K562 (cell line): ENCODE results near the gene FBXL4. TPM values are rescaled to one million over a fixed set of nuclear protein-coding genes. Genes with fewer than 3 reads are reported as not detected.

Experiments used
- ARID1B ChIP-seq: fragments of 450-650 bp; IDR thresholded peaks from 2 replicates; pipeline ENCODE4 v1.6.1; 2016; ENCODE audit warnings: antibody characterized with exemption, mild to moderate bottlenecking, inconsistent platforms
- ATF1 ChIP-seq, 2 experiments: fragments of 450-650 bp in 1 of 2; IDR thresholded peaks; 2 replicates each; pipeline ENCODE4 v1.6.1; 2016; ENCODE audit warnings: missing compliant biosample characterization in 1 of 2, missing genetic modification characterization in 1 of 2
- BCL6 ChIP-seq: fragments of 250-450 bp; sonication (Bioruptor Pico); IDR thresholded peaks from 2 replicates; pipeline ENCODE4 v1.4.0; 2020
- CBX3 ChIP-seq, 2 experiments: IDR thresholded peaks; 1 replicate in 1 of 2; 2 replicates in 1 of 2; pipeline ENCODE4 v1.6.1; 2012; ENCODE audit warnings: inconsistent platforms in 2 of 2, low read length in 2 of 2, borderline replicate concordance in 1 of 2, control low read depth in 1 of 2
- CCAR2 ChIP-seq: fragments of 200-400 bp; formaldehyde crosslinking; IDR thresholded peaks from 2 replicates; pipeline ENCODE4 v1.6.1; 2017; ENCODE audit warnings: mild to moderate bottlenecking, low read depth, low read length
- CEBPB ChIP-seq: fragments of 450-650 bp; IDR thresholded peaks from 2 replicates; pipeline ENCODE4 v1.6.1; 2016; ENCODE audit warnings: missing genetic modification characterization, missing compliant biosample characterization
- CHCHD3 ChIP-seq: fragments of 250-450 bp; sonication (Bioruptor Pico); IDR thresholded peaks from 2 replicates; pipeline ENCODE4 v2.1.2; 2022; ENCODE audit warnings: mild to moderate bottlenecking
- CHD2 ChIP-seq: IDR thresholded peaks from 2 replicates; pipeline ENCODE4 v1.6.1; 2011; ENCODE audit warnings: low read depth, low read length
- CSDE1 ChIP-seq, 2 experiments: fragments of 450-650 bp; IDR thresholded peaks; 2 replicates each; pipeline ENCODE4 v1.6.1; 2016; ENCODE audit warnings: mild to moderate bottlenecking in 1 of 2
- FOXP1 ChIP-seq: sonication (generic); formaldehyde crosslinking; IDR thresholded peaks from 2 replicates; pipeline ENCODE4 v1.8.0; 2022; ENCODE audit warnings: mild to moderate bottlenecking, missing genetic modification reagents
- HMG20A ChIP-seq: fragments of 450-650 bp; formaldehyde crosslinking; conservative IDR thresholded peaks from 2 replicates; pipeline ENCODE4 v1.4.0; 2020; ENCODE audit warnings: mild to moderate bottlenecking, mixed read lengths
- MAZ ChIP-seq, 2 experiments: fragments of 450-650 bp in 1 of 2; sonication (generic) in 1 of 2; formaldehyde crosslinking; IDR thresholded peaks in 1 of 2; conservative IDR thresholded peaks in 1 of 2; 2 replicates each; pipeline versions ENCODE4 v1.4.0 to v1.5.0; 2020; ENCODE audit warnings: mild to moderate bottlenecking in 1 of 2, missing genetic modification reagents in 1 of 2
- MTA3 ChIP-seq: fragments of 450-650 bp; formaldehyde crosslinking; IDR thresholded peaks from 2 replicates; pipeline ENCODE4 v1.6.1; 2017; ENCODE audit warnings: mild to moderate bottlenecking, borderline replicate concordance
- NCOA6 ChIP-seq: fragments of 450-650 bp; IDR thresholded peaks from 2 replicates; pipeline ENCODE4 v1.6.1; 2017; ENCODE audit warnings: mild to moderate bottlenecking
- NR2C2 ChIP-seq, 2 experiments: fragments of 200-800 bp in 1 of 2; sonication (Bioruptor generic) in 1 of 2; sonication (generic) in 1 of 2; formaldehyde crosslinking in 1 of 2; IDR thresholded peaks; 2 replicates each; pipeline versions ENCODE4 v1.6.1 to v1.8.0; 2016 to 2022; ENCODE audit warnings: mild to moderate bottlenecking in 1 of 2, missing compliant biosample characterization in 1 of 2, missing genetic modification characterization in 1 of 2, missing genetic modification reagents in 1 of 2
- POLR2B ChIP-seq: fragments of 450-650 bp; IDR thresholded peaks from 2 replicates; pipeline ENCODE4 v1.6.1; 2018; ENCODE audit warnings: low read depth; ENCODE audit not compliant: partially characterized antibody
- PTRF ChIP-seq: fragments of 450-650 bp; IDR thresholded peaks from 2 replicates; pipeline ENCODE4 v1.6.1; 2016; ENCODE audit warnings: mild to moderate bottlenecking, missing genetic modification characterization, missing compliant biosample characterization
- RBM17 ChIP-seq: fragments of 200-400 bp; formaldehyde crosslinking; IDR thresholded peaks from 2 replicates; pipeline ENCODE4 v1.6.1; 2017; ENCODE audit warnings: low read depth, mild to moderate bottlenecking, low read length, borderline replicate concordance
- SNRNP70 ChIP-seq: fragments of 200-400 bp; formaldehyde crosslinking; optimal IDR thresholded peaks from 2 replicates; pipeline ENCODE3; 2017; ENCODE audit warnings: low read depth, low read length
- SP2 ChIP-seq: IDR thresholded peaks from 2 replicates; pipeline ENCODE4 v1.6.1; 2011; ENCODE audit warnings: mild to moderate bottlenecking, low read depth, low read length, moderate library complexity; ENCODE audit not compliant: poor library complexity, severe bottlenecking; ENCODE audit errors: extremely low read depth
- THRAP3 ChIP-seq: fragments of 450-650 bp; IDR thresholded peaks from 2 replicates; pipeline ENCODE4 v1.6.1; 2016; ENCODE audit warnings: mild to moderate bottlenecking, inconsistent platforms, borderline replicate concordance
- U2AF1 ChIP-seq: fragments of 200-400 bp; formaldehyde crosslinking; optimal IDR thresholded peaks from 2 replicates; pipeline ENCODE3; 2017; ENCODE audit warnings: mild to moderate bottlenecking, low read depth, low read length, moderate library complexity
- ZBTB7A ChIP-seq: IDR thresholded peaks from 2 replicates; pipeline ENCODE4 v1.6.1; 2011; ENCODE audit warnings: low read depth, mild to moderate bottlenecking, low read length, moderate library complexity, borderline replicate concordance; ENCODE audit not compliant: control insufficient read depth
- ZKSCAN1 ChIP-seq: fragments of 150-350 bp; IDR thresholded peaks from 2 replicates; pipeline ENCODE4 v1.6.1; 2016; ENCODE audit warnings: low read depth, low read length
- ZNF217 ChIP-seq: sonication (generic); formaldehyde crosslinking; IDR thresholded peaks from 2 replicates; pipeline ENCODE4 v1.8.0; 2022; ENCODE audit warnings: mild to moderate bottlenecking, missing genetic modification reagents
- ZNF274 ChIP-seq: IDR thresholded peaks from 2 replicates; pipeline ENCODE4 v1.6.1; 2011; ENCODE audit warnings: low read depth, mild to moderate bottlenecking, low read length, moderate library complexity, borderline replicate concordance
- ZNF395 ChIP-seq: fragments of 200-800 bp; sonication (Bioruptor generic); IDR thresholded peaks from 2 replicates; pipeline ENCODE4 v1.6.1; 2017; ENCODE audit warnings: missing genetic modification characterization, missing compliant biosample characterization
- ZNF444 ChIP-seq: fragments of 250-450 bp; sonication (Bioruptor Pico); IDR thresholded peaks from 2 replicates; pipeline ENCODE4 v1.4.0; 2020; ENCODE audit warnings: mild to moderate bottlenecking, moderate library complexity
- ZNF696 ChIP-seq: fragments of 250-450 bp; sonication (Bioruptor Pico); conservative IDR thresholded peaks from 2 replicates; pipeline ENCODE4 v1.4.0; 2020; ENCODE audit warnings: mild to moderate bottlenecking, moderate library complexity
- polyA plus RNA-seq, 8 experiments: library from polyadenylated mRNA; depleted of rRNA in 4 of 8; stranded (reverse) in 5 of 8; unstranded in 3 of 8; fragments of >200 nt; fragmentation: Nextera tagmentation in 2 of 8; fragmentation: Illumina TruSeq in 1 of 8; extraction: Ambion mirVana in 2 of 8; extraction: Trizol in 1 of 8; gene quantifications; 2 replicates each; pipeline versions ENCODE4 v1.2.1 to v1.2.3, GENCODE V29; 2011 to 2014; ENCODE audit warnings: inconsistent platforms in 1 of 8, missing spikeins in 1 of 8
- total RNA-seq, 7 experiments: library from RNA; depleted of rRNA in 6 of 7; stranded (reverse); fragments of >200 nt in 6 of 7; fragmentation: Illumina TruSeq in 2 of 7; extraction: Trizol in 2 of 7; gene quantifications; 2 replicates each; pipeline versions ENCODE4 v1.2.1 to v1.2.3, GENCODE V29; 2011 to 2021; ENCODE audit warnings: low replicate concordance in 1 of 7

FBXL4 gene
- total and polyA plus RNA-seq, 9 of the 15 experiments (the other 6 are each of a cell fraction or from before 2014, with no cell fraction given), result 4.2 to 23.1 (median 7.7) TPM

GRCh38 chr6:98947411-98948292 is at the start of gene FBXL4 (continued):
- no peak for TF ChIP-seq NCOA6
- TF ChIP-seq ATF1 (CRISPR knock-in tag; IDR thresholded peaks at IDR 0.05), result no peak
- 0 out of 2 replicates have a peak, but pooled peaks have one; percentile 17 for TF ChIP-seq ATF1 (tag; IDR thresholded peaks at IDR 0.05)
- TF ChIP-seq ZNF696 (CRISPR knock-in tag), result no peak
- TF ChIP-seq FOXP1, result no peak; the same call in 1 of the 2 replicates
- TF ChIP-seq CBX3 (IDR thresholded peaks at IDR 0.05; ENCODE audit: borderline replicate concordance in 1 of 2, low read length in 2 of 2), result peak in 1 of 2 experiments; percentile 68; a peak in 1 of 3 replicates
- 0 out of 2 replicates have a peak, but pooled peaks have one; percentile 23 for TF ChIP-seq CHD2
- no peak for TF ChIP-seq ZKSCAN1
- TF ChIP-seq MTA3, result no peak
- TF ChIP-seq SNRNP70, result no peak
- no peak for TF ChIP-seq PTRF (tag)
- no peak for TF ChIP-seq ARID1B
- peak; percentile 72 to 80 for TF ChIP-seq MAZ (CRISPR knock-in tag; conservative IDR thresholded peaks at IDR 0.05 in 1 of 2, IDR thresholded peaks at IDR 0.05 in 1 of 2)
- no peak for TF ChIP-seq RBM17
- no peak for TF ChIP-seq CCAR2
- no peak for TF ChIP-seq HMG20A (CRISPR knock-in tag)
- no peak for TF ChIP-seq ZNF274
- TF ChIP-seq U2AF1, result no peak
- no peak for TF ChIP-seq CEBPB (tag)
- TF ChIP-seq POLR2B, result peak; percentile 11
- TF ChIP-seq ZBTB7A, result peak; percentile 42; the same call in 1 of the 2 replicates
- TF ChIP-seq CSDE1 (IDR thresholded peaks at IDR 0.05), result no peak
- no peak for TF ChIP-seq ZNF217 (CRISPR knock-in tag)
- no peak for TF ChIP-seq SP2
- TF ChIP-seq ZNF444 (CRISPR knock-in tag), result no peak
- 0 out of 2 replicates have a peak, but pooled peaks have one; percentile 37 for TF ChIP-seq ZNF395 (CRISPR knock-in tag)
- TF ChIP-seq BCL6 (CRISPR knock-in tag), result no peak
- no peak for TF ChIP-seq CHCHD3
- TF ChIP-seq THRAP3, result no peak
- 0 out of 2 replicates have a peak, but pooled peaks have one; percentile 61 for TF ChIP-seq NR2C2 (CRISPR knock-in tag; IDR thresholded peaks at IDR 0.05)
- TF ChIP-seq NR2C2 (tag; IDR thresholded peaks at IDR 0.05), result peak; percentile 73; the same call in 1 of the 2 replicates
